Measurements from ENCODE around the gene RASA4B.
"Not testable (repeated sequence)": the region's sequence is repeated elsewhere in the genome, so short reads cannot be mapped to it uniquely, and the experiment has no call there.

RASA4B gene

GRCh38 chr7:102511860-102512522, 5.6 kb downstream of the RASA4B start:
- in situ Hi-C loops (cut with HindIII; ENCODE audit: low sequenced_read_pairs): not testable (repeated sequence)

DNA sequence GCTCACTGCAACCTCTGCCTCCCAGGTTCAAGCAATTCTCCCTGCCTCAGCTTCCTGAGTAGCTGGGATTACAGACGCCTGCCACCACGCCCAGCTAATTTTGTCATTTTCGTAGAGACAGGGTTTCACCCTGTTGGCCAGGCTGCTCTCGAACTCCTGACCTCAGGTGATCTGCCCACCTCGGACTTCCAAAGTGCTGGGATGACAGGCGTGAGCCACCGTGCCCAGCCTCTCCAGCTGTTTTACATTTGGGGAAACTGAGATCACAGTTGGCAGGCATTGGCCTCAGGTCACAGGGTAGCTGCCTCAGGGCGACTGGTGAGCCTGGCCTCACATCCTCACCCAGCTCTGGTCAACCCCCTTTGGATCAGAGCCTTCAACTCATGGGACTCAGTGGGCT, 7.0 kb downstream of the RASA4B start:
- in situ Hi-C loops (cut with HindIII; ENCODE audit: low sequenced_read_pairs): not testable (repeated sequence)

DNA sequence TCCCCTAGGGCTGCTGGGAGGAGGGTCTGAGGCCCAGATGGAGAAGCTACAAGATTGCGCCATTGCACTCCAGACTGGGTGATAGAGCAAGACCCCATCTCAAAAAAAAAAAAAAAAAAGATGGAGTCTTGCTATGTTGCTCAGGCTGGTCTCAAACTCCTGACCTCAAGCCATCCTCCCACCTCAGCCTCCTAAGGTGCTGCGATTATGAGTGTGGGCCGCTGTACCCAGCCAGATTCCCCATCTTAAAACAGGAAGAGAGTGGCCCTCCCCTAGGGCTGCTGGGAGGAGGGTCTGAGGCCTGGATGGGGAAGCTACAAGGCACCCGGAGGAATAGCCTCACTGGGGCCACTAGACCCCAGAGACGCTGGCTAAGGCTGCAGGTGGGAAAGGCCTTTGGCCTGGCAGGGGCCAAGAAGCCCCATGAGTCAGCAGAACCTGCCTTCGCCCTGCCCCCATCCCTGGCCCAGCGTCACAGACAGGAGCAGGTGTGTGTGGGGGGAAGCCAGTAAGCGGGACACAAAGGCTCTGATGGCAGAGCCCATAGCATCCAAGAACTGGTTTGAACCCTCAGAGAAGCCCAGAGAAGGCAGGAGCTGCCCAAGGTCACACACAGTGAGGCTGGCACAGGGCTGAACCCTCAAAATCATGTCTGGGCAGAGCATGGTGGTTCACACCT, 10.0 kb downstream of the RASA4B start:
- in situ Hi-C loops (cut with HindIII; ENCODE audit: low sequenced_read_pairs): not testable (repeated sequence)

DNA sequence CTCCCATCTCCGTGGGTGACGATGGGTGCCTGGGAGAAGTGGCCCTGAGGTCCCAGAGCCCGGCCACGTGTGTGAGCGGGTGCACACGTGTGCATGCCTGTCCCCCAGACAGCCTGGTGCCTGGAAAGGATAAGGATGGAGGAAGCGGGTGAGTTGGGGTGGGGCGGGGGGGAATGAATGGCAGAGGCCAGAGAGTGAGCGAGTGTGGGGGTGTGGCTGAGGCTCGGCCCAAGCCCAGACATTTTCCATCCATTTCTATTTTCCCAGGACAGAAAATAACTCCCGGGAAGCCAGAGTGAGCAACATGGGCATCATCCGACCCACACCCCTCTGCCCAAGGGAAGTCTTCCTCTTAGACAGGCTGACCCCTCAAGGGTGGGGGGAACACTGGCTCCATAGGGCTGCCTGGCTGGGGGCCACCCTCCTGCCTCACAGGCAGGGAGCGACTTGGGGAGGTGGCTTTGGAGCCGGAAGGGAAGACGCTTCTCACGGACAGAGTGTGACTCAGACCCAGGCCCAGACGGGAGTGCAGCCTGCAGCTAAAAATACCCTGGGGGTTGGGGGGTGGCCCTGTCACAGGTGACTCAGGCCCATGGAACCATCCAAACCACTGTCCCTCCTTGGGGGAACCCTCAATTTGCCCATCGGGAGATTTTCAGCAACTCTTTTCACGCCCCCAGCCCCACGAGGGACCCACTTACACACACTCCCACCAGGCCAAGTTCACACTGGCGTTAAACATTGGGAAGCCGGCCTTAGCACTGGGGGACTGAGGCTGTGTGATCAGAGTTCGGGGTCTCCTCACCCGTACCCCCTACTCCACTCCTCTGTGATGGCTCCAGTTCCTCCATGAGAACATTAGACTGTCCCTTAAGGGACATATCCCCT, 12.0 kb downstream of the RASA4B start:
- in situ Hi-C loops (cut with HindIII; ENCODE audit: low sequenced_read_pairs): not testable (repeated sequence)

DNA sequence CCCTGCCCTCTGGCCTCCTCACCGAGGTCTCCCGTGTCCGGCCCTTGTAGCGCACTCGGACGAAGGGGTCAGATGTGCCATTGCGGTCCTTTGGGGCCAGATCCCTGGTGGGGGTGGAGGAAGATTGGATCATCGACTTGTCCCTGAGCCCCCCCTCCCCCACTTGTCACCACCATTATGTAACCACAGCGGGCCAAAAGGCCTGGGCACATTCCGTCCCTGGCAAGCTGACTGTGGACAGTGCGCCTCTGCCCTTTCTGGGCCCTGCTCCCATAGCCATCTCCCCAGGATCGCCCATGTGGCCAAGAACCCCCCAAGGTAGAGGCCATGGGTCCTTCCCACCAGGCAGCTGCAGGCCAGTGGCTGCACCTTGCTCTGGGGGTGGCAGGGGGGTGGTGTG, 14.4 kb downstream of the RASA4B start:
- in situ Hi-C loops (cut with HindIII; ENCODE audit: low sequenced_read_pairs): not testable (repeated sequence)

DNA sequence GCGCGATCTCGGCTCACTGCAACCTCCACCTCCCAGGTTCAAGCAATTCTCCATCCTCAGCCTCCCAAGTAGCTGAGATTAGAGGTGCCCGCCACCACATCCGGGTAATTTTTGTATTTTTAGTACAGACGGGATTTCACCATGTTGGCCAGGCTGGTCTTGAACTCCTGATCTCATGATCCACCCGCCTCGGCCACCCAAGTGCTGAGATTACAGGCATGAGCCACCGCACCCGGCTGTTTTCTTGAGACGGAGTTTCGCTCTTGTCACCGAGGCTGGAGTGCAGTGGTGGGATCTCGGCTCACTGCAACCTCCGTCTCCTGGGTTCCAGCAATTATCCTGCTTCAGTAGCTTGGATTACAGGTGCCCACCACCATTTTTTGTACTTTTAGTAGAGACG, 19.3 kb downstream of the RASA4B start:
- in situ Hi-C loops (cut with HindIII; ENCODE audit: low sequenced_read_pairs): not testable (repeated sequence)

GRCh38 chr7:102497308-102497707, 20.3 kb downstream of the RASA4B start:
- in situ Hi-C loops (cut with HindIII; ENCODE audit: low sequenced_read_pairs): not testable (repeated sequence)

- in situ Hi-C loops (cut with HindIII; ENCODE audit: low sequenced_read_pairs): not testable (repeated sequence)
These were observed 20.7 kb downstream of the RASA4B start for GRCh38 chr7:102496861-102497260.

GRCh38 chr7:102494473-102495149, 23.0 kb downstream of the RASA4B start:
- in situ Hi-C loops (cut with HindIII; ENCODE audit: low sequenced_read_pairs): not testable (repeated sequence)

- in situ Hi-C loops (cut with HindIII; ENCODE audit: low sequenced_read_pairs): not testable (repeated sequence)
These were observed 23.6 kb downstream of the RASA4B start for GRCh38 chr7:102494026-102494425.

GRCh38 chr7:102493220-102493935, 24.2 kb downstream of the RASA4B start:
- in situ Hi-C loops (cut with HindIII; ENCODE audit: low sequenced_read_pairs): not testable (repeated sequence)

DNA sequence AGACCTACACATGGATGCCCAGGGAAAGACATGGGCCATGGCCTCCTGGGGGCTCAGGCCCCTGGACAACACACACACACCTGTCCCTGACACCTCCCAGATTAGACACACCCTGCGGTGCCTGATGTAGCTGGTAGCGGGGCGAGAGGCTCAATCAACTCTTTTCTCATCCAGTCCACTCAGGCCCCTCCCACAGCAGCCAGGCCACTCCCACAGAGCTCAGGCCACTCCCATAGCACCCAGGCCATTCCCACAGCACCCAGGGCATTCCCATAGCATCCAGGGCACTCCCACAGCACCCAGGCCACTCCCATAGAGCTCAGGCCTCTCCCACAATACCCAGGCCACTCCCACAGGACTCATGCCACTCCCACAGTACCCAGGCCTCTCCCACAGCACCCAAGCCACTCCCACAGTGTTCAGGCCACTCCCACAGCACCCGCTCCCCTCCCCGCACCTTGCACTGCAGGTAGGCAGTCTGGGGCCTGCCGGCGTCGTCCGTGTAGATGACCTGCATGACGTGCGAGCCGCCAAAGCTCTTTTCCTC, 27.0 kb downstream of the RASA4B start:
- in situ Hi-C loops (cut with HindIII; ENCODE audit: low sequenced_read_pairs): not testable (repeated sequence)

- in situ Hi-C loops (cut with HindIII; ENCODE audit: low sequenced_read_pairs): not testable (repeated sequence)
These were observed 33.3 kb downstream of the RASA4B start for GRCh38 chr7:102484317-102484716.

DNA sequence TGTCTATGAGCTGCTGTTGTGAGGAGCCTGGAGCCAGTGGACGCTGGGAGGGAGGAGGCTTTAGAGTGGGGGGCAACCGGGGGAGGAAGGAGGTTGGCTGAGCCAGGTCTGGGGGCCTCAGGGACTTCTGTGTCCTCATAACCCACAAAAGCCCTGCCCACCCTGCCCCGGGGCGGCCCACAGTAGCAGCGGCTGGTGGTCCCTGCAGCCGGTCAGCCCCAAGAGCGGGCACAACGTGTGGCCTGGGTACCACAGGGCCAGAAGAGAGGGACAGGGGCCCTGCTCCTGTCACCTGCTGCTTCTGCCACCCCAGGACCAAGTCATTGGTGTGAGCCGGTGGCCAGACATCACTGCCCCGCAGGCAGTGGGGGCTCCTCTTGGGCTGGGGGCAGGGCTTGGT, 35.6 kb downstream of the RASA4B start:
- in situ Hi-C loops (cut with HindIII; ENCODE audit: low sequenced_read_pairs): not testable (repeated sequence)

DNA sequence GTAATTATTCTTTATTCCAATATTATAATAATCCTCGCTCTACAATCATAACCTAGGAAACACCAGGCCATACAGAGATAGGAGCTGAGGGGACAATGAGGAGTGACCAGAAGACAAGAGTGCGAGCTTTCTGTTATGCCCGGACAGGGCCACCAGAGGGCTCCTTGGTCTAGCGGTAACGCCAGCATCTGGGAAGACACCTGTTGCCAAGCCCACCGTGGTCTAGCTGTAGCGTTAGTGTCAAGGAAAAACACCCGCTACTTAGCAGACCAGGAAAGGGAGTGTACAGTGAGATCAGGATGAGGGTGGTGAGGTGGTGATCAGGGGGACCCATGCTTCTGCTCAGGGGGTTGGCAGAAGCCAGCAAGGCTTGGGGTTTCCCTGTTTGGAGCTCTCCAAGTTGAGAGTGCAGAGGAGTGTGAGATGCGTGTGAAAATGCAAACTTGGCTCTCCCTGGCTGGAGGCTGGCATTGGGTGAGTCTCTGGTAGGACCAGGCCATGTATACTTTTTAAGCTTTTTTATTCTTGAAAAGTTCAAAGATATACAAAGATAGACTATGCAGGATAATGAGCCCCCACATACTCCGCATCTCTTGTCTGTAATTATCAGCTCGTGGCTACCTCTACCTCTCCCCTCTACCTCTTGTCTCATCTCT, 37.5 kb downstream of the RASA4B start:
- in situ Hi-C loops (cut with HindIII; ENCODE audit: low sequenced_read_pairs): not testable (repeated sequence)

- in situ Hi-C loops (cut with HindIII; ENCODE audit: low sequenced_read_pairs): not testable (repeated sequence)
These were observed 38.4 kb downstream of the RASA4B start for GRCh38 chr7:102479209-102479584.

GRCh38 chr7:102478314-102479208, 39.0 kb downstream of the RASA4B start, which contains the start of gene POLR2J:
POLR2J (minus strand) TSS chr7:102478922; CDS start chr7:102478860, 62 bp downstream.
- in situ Hi-C loops (cut with HindIII; ENCODE audit: low sequenced_read_pairs): not testable (repeated sequence)

- in situ Hi-C loops (cut with HindIII; ENCODE audit: low sequenced_read_pairs): not testable (repeated sequence)
These were observed 42.7 kb downstream of the RASA4B start for GRCh38 chr7:102474736-102475435.
